Prostate gland (tissue), 2 donors: Measurements from ENCODE around the gene TNFAIP8L2.

Source experiments
- CTCF ChIP-seq, 4 experiments: fragments of 200-600 bp in 2 of 4; fragments of 450-650 bp in 2 of 4; sonication (generic) in 2 of 4; IDR thresholded peaks; 1 replicate in 3 of 4; 2 replicates in 1 of 4; pipeline ENCODE4 v1.5.1; 2016 to 2019; ENCODE audit warnings: antibody characterized with exemption in 4 of 4, mild to moderate bottlenecking in 2 of 4, moderate library complexity in 2 of 4
- POLR2A ChIP-seq: fragments of 450-650 bp; IDR thresholded peaks from one replicate; pipeline ENCODE4 v1.6.1; 2016; ENCODE audit warnings: antibody characterized with exemption, mild to moderate bottlenecking
- POLR2AphosphoS5 ChIP-seq: sonication (generic); formaldehyde crosslinking; IDR thresholded peaks from one replicate; pipeline ENCODE4 v1.6.1; 2017; ENCODE audit warnings: antibody characterized with exemption

GRCh38 chr1:151193304-151193703 is 36.9 kb downstream of the TNFAIP8L2 start:
- TF ChIP-seq CTCF (IDR thresholded peaks at IDR 0.05) (no peak), POLR2AphosphoS5 (no peak), POLR2A (no peak)
